OCI-LY3 (cell line): Measurements from ENCODE around the gene UBAC2.

Source experiments
- H2AFZ ChIP-seq: fragments of 200-600, 300-600 bp; shearing (Covaris generic); 2 replicates; pipeline ENCODE4 v1.6.0; 2014; ENCODE audit warnings: antibody characterized with exemption, low read depth, low read length
- H3K27ac ChIP-seq: fragments of 200-600, 300-600 bp; sonication (generic); 2 replicates; pipeline ENCODE4 v1.5.1; 2014; ENCODE audit warnings: mild to moderate bottlenecking, low read length, moderate library complexity, mixed read lengths
- H3K27me3 ChIP-seq: fragments of 200-600, 300-600 bp; sonication (generic); 2 replicates; pipeline ENCODE4 v1.6.1; 2014; ENCODE audit warnings: low read depth, low read length, mixed read lengths
- H3K36me3 ChIP-seq: fragments of 200-600, 300-600 bp; sonication (generic); replicated peaks from 2 replicates; pipeline ENCODE3; 2014; ENCODE audit warnings: low read depth, low read length, mixed read lengths
- H3K4me1 ChIP-seq: fragments of 300-600, 200-600 bp; sonication (generic); 2 replicates; pipeline ENCODE4 v1.6.1; 2014; ENCODE audit warnings: low read length, mixed read lengths
- H3K4me2 ChIP-seq: fragments of 200-600, 300-600 bp; sonication (generic); 2 replicates; pipeline ENCODE4 v1.6.1; 2014; ENCODE audit warnings: low read length, mixed read lengths
- H3K4me3 ChIP-seq: fragments of 300-600, 200-600 bp; sonication (generic); 2 replicates; pipeline ENCODE4 v1.5.1; 2014; ENCODE audit warnings: antibody characterized with exemption, mild to moderate bottlenecking, low read length, moderate library complexity
- H3K79me2 ChIP-seq: fragments of 300-600, 200-600 bp; shearing (Covaris generic); 2 replicates; pipeline ENCODE4 v1.6.1; 2014; ENCODE audit warnings: mild to moderate bottlenecking, low read length, mixed read lengths
- H3K9ac ChIP-seq: fragments of 300-600, 200-600 bp; shearing (Covaris generic); 2 replicates; pipeline ENCODE4 v1.6.0; 2014; ENCODE audit warnings: mild to moderate bottlenecking, low read length, moderate library complexity
- H3K9me3 ChIP-seq: fragments of 200-600, 300-600 bp; shearing (Covaris generic); 2 replicates; pipeline ENCODE4 v1.6.1; 2014; ENCODE audit warnings: low read length, mixed read lengths; ENCODE audit not compliant: insufficient read depth
- H4K20me1 ChIP-seq: fragments of 200-600, 300-600 bp; sonication (generic); 2 replicates; pipeline ENCODE4 v1.6.1; 2016; ENCODE audit warnings: low read length, mixed read lengths; ENCODE audit not compliant: insufficient read depth
- CTCF ChIP-seq: fragments of 200-600, 300-600 bp; sonication (generic); IDR thresholded peaks from 2 replicates; pipeline ENCODE4 v1.5.1; 2014; ENCODE audit warnings: antibody characterized with exemption, low read length, low read depth
- EZH2phosphoT487 ChIP-seq: fragments of 200-600 bp; shearing (Covaris generic); IDR thresholded peaks from 2 replicates; pipeline ENCODE4 v1.6.1; 2018; ENCODE audit warnings: antibody characterized with exemption, mixed run types, low read depth

Gene UBAC2

DNA sequence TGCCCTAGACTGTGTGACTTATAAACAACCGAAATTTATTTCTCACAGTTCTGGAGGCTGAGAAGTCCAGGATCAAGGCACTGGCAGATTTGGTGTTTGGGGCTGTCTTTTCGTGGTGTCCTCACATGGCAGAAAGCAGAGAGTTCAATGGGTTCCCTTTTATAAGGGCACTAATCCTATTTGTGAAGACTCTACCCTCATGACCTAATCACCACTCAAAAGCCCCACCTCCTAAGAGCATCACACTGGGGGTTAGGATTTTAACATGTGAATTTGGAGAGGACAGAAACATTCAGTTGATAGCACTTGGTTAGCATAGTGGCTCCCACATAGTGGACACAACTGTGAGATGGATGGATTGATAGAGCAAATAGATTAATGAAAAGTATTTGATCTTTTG lies 79.0 kb downstream of the UBAC2 start:
- H2AFZ ChIP-seq, result no peak overlapping the region
- H3K4me2 ChIP-seq, result no peak overlapping the region
- H3K27me3 ChIP-seq, result peaks cover 16% of the 10 kb centered on the region
- no peaks in the 10 kb centered on the region for H3K9me3 ChIP-seq
- TF ChIP-seq EZH2phosphoT487 (no peak), CTCF (no peak)
- H3K9ac ChIP-seq, result no peak overlapping the region
- H3K4me1 ChIP-seq, result peaks cover 43% of the 10 kb centered on the region
- no peak overlapping the region for H3K27ac ChIP-seq
- no peaks in the 10 kb centered on the region for H3K79me2 ChIP-seq
- peaks cover 17% of the 10 kb centered on the region for H3K36me3 ChIP-seq
- H3K4me3 ChIP-seq, result no peak overlapping the region
- H4K20me1 ChIP-seq, result peaks cover 5% of the 10 kb centered on the region

DNA sequence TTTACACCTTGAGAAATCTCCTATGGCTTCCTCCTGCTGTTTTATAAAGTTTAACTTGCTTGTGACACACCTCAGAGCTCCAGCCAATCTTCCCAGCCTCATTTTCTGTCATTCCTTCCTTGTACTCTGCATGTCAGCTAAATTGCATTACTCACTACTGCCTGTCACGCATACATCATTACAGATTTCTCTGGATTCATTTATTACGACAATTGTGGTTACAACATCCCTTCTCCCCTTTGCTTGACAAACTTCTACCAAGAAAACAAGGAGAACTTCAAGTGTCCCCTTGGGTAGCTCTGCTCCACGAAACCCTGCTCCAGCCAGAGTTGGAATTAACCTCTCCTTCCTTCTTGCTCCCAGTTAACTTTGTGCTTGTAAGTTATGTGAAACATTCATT lies 79.5 kb downstream of the UBAC2 start:
- H3K36me3 ChIP-seq, result peaks cover 14% of the 10 kb centered on the region
- H3K27ac ChIP-seq, result no peak overlapping the region
- peaks cover 40% of the 10 kb centered on the region for H3K4me1 ChIP-seq
- peaks cover 16% of the 10 kb centered on the region for H3K27me3 ChIP-seq
- no peak overlapping the region for H3K4me3 ChIP-seq
- H3K9me3 ChIP-seq, result no peaks in the 10 kb centered on the region
- no peaks in the 10 kb centered on the region for H3K79me2 ChIP-seq
- TF ChIP-seq EZH2phosphoT487 (no peak), CTCF (no peak)
- no peak overlapping the region for H2AFZ ChIP-seq
- H3K9ac ChIP-seq, result no peak overlapping the region
- no peak overlapping the region for H3K4me2 ChIP-seq
- peaks cover 5% of the 10 kb centered on the region for H4K20me1 ChIP-seq

DNA sequence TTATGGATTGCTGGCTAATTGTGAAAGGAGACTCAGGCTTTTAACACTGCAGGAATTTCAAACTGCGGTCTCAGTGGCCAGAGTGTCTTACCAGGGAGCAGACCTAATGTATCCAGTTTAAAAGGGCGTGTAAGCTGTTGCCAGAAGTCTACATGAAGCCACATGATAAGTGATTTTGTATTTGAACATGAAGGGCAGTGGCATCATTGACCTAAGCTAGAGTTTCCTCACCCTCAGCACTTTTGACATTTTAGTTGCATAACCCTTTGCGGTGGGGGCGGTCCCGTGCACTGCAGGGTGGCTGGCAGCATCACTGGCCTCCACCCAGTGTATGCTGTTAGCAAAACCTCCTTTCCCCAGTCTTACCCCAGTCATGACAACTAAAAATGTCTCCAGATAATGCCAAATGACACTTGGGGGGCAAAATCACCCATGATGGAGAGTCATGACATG lies 81.2 kb downstream of the UBAC2 start:
- peaks cover 5% of the 10 kb centered on the region for H4K20me1 ChIP-seq
- H3K36me3 ChIP-seq, result peaks cover 14% of the 10 kb centered on the region
- H3K79me2 ChIP-seq, result no peaks in the 10 kb centered on the region
- no peak overlapping the region for H2AFZ ChIP-seq
- H3K27ac ChIP-seq, result peak overlapping the region; percentile 83
- peak overlapping the region; percentile 44 for H3K4me3 ChIP-seq
- H3K9me3 ChIP-seq, result no peaks in the 10 kb centered on the region
- H3K4me1 ChIP-seq, result peaks cover 43% of the 10 kb centered on the region
- peak overlapping the region; percentile 70 for H3K4me2 ChIP-seq
- H3K27me3 ChIP-seq, result peaks cover 16% of the 10 kb centered on the region
- H3K9ac ChIP-seq, result peak overlapping the region; percentile 17; the same call in 1 of the 2 replicates
- TF ChIP-seq CTCF (no peak), EZH2phosphoT487 (no peak)

DNA sequence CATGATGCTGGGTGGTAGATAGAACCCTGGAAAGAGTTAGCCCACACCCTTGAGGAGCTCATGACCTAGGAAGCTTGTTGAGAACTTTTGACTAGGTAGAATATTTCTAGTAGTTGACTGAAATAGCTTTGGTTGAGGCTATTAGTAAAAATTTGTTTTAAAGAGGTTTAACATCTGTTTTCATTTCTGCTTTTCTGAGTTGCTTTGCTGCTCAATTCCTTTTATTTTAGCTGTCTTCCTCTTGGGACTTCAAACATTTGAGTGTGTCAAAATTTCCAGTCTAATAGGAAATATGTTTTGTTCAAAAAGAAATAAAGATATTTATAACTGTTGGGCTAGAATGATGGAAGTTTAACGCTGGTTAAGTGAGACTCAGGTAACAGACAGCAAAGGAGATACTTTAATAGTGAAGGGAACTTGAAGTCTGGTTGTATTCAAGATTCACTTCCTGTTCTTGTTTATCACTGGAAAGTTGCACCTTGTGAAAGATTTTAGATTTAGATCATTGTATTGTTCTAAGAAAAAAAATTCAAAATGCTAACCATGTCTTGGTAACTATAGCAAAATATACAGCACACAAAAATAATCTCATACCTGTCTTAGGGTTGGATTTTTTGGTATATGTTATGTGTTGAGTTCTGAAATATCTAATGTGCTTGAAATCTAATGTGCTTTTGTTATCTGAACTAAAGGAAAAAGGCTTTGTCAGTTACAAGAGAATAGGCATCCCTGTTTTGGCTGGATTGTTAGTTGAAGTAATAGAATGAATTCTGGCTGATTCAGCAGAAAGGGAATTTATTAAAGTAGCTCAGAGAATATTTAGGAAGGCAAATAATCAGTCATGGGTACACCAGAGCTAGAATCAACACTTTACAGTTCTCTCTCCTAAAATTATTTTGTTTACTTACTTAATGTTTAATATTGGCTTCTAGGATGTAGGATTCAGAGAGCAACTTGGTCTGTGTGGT lies 81.9 kb downstream of the UBAC2 start:
- H3K4me3 ChIP-seq, result peak overlapping the region; percentile 44
- no peaks in the 10 kb centered on the region for H3K9me3 ChIP-seq
- peaks cover 5% of the 10 kb centered on the region for H4K20me1 ChIP-seq
- no peaks in the 10 kb centered on the region for H3K79me2 ChIP-seq
- peaks cover 50% of the 10 kb centered on the region for H3K4me1 ChIP-seq
- peaks cover 14% of the 10 kb centered on the region for H3K36me3 ChIP-seq
- TF ChIP-seq CTCF (no peak), EZH2phosphoT487 (peak; percentile 76)
- peak overlapping the region; percentile 70 for H3K4me2 ChIP-seq
- H2AFZ ChIP-seq, result no peak overlapping the region
- H3K9ac ChIP-seq, result peak overlapping the region; percentile 17; the same call in 1 of the 2 replicates
- H3K27ac ChIP-seq, result peak overlapping the region; percentile 83
- peaks cover 16% of the 10 kb centered on the region for H3K27me3 ChIP-seq
